ENCODE measurements around the gene SYCP2.
"Not testable (repeated sequence)": the region's sequence is repeated elsewhere in the genome, so short reads cannot be mapped to it uniquely, and the experiment has no call there.

SYCP2 gene

GRCh38 chr20:59933296-59933848 lies at the start of gene SYCP2:
SYCP2 (minus strand) TSS chr20:59933637; CDS start chr20:59922413, 11,224 bp downstream.
- FAIRE-seq (no peak), DNase-seq (ENCODE audit: insufficient read length, low spot score) (no peak)

GRCh38 chr20:59983076-59983475 lies 49.6 kb upstream of the SYCP2 start:
- FAIRE-seq, result no peak
- DNase-seq (ENCODE audit: insufficient read length, low spot score), result no peak

- no peak for FAIRE-seq
- DNase-seq (ENCODE audit: insufficient read length, low spot score), result no peak
These were observed 43.6 kb upstream of the SYCP2 start for GRCh38 chr20:59977086-59977485.

GRCh38 chr20:59976156-59976782 lies 42.8 kb upstream of the SYCP2 start:
- DNase-seq (ENCODE audit: insufficient read length, low spot score) (no peak), FAIRE-seq (no peak)

GRCh38 chr20:59972037-59972801 lies 38.8 kb upstream of the SYCP2 start:
- DNase-seq (ENCODE audit: insufficient read length, low spot score) (no peak), FAIRE-seq (no peak)

GRCh38 chr20:59971428-59971827 lies 38.0 kb upstream of the SYCP2 start:
- FAIRE-seq (no peak), DNase-seq (ENCODE audit: insufficient read length, low spot score) (no peak)

GRCh38 chr20:59966428-59966827 lies 33.0 kb upstream of the SYCP2 start:
- DNase-seq (ENCODE audit: insufficient read length, low spot score), result no peak
- no peak for FAIRE-seq

- DNase-seq (ENCODE audit: insufficient read length, low spot score) (no peak), FAIRE-seq (no peak)
These were observed 28.7 kb upstream of the SYCP2 start for GRCh38 chr20:59962155-59962554.

- no peak for DNase-seq (ENCODE audit: insufficient read length, low spot score)
- no peak for FAIRE-seq
These were observed 28.0 kb upstream of the SYCP2 start for GRCh38 chr20:59961423-59961822.

- FAIRE-seq (no peak), DNase-seq (ENCODE audit: insufficient read length, low spot score) (no peak)
These were observed 25.2 kb upstream of the SYCP2 start for GRCh38 chr20:59958626-59959025.

GRCh38 chr20:59958123-59958522 lies 24.7 kb upstream of the SYCP2 start, which contains the start of gene CDH26:
CDH26 (plus strand) TSS chr20:59958423; CDS start chr20:59958727, 304 bp downstream.
- FAIRE-seq (no peak), DNase-seq (ENCODE audit: insufficient read length, low spot score) (no peak)

GRCh38 chr20:59957568-59957967 lies 24.1 kb upstream of the SYCP2 start:
- not testable (repeated sequence) for DNase-seq (ENCODE audit: insufficient read length, low spot score); FAIRE-seq

GRCh38 chr20:59955131-59955796 lies 21.8 kb upstream of the SYCP2 start:
- no peak for FAIRE-seq
- no peak for DNase-seq (ENCODE audit: insufficient read length, low spot score)

- DNase-seq (ENCODE audit: insufficient read length, low spot score) (no peak), FAIRE-seq (no peak)
These were observed 21.3 kb upstream of the SYCP2 start for GRCh38 chr20:59954718-59955117.

GRCh38 chr20:59949911-59950310 lies 16.5 kb upstream of the SYCP2 start:
- DNase-seq (ENCODE audit: insufficient read length, low spot score), result no peak
- FAIRE-seq, result no peak

- FAIRE-seq (no peak), DNase-seq (ENCODE audit: insufficient read length, low spot score) (no peak)
These were observed 15.6 kb upstream of the SYCP2 start for GRCh38 chr20:59948828-59949720.

- no peak for FAIRE-seq
- DNase-seq (ENCODE audit: insufficient read length, low spot score), result no peak
These were observed 14.8 kb upstream of the SYCP2 start for GRCh38 chr20:59948212-59948611.

- no peak for FAIRE-seq
- no peak for DNase-seq (ENCODE audit: insufficient read length, low spot score)
These were observed 13.9 kb upstream of the SYCP2 start for GRCh38 chr20:59947376-59947775.

GRCh38 chr20:59945731-59946130 lies 12.3 kb upstream of the SYCP2 start:
- DNase-seq (ENCODE audit: insufficient read length, low spot score), result no peak

GRCh38 chr20:59945175-59945574 lies 11.7 kb upstream of the SYCP2 start:
- FAIRE-seq (no peak), DNase-seq (ENCODE audit: insufficient read length, low spot score) (no peak)

More at GRCh38 chr20:59945731-59946130, 12.3 kb upstream of the SYCP2 start:
- FAIRE-seq, result no peak
